Stomach smooth muscle (tissue), 2 donors: Measurements from ENCODE around the gene GMFB.

ENCODE experiments used
- H3K27ac ChIP-seq: one replicate; pipeline ENCODE4 v1.7.0; 2013; ENCODE audit warnings: mild to moderate bottlenecking, low read length, inconsistent platforms
- H3K27me3 ChIP-seq, 2 donors: one replicate each; pipeline ENCODE4 v1.7.0; 2013; ENCODE audit warnings: low read length in 2 of 2; ENCODE audit not compliant: insufficient read depth in 2 of 2, control insufficient read depth in 1 of 2
- H3K36me3 ChIP-seq, 2 donors: one replicate each; pipeline ENCODE4 v1.7.0; 2013; ENCODE audit warnings: low read length in 2 of 2; ENCODE audit not compliant: control insufficient read depth in 2 of 2, insufficient read depth in 2 of 2
- H3K4me1 ChIP-seq: one replicate; pipeline ENCODE4 v1.7.0; 2013; ENCODE audit warnings: low read length; ENCODE audit not compliant: control insufficient read depth, insufficient read depth
- H3K4me3 ChIP-seq, 2 donors: one replicate each; pipeline ENCODE4 v1.7.0; 2013; ENCODE audit warnings: low read length in 2 of 2
- H3K9ac ChIP-seq, 2 donors: one replicate each; pipeline ENCODE4 v1.7.0; 2013; ENCODE audit warnings: low read length in 2 of 2, mild to moderate bottlenecking in 1 of 2
- H3K9me3 ChIP-seq, 2 donors: one replicate each; pipeline ENCODE4 v1.7.0; 2013; ENCODE audit warnings: low read length in 2 of 2; ENCODE audit not compliant: control insufficient read depth in 2 of 2
- donor health status: healthy.
- donor health status: Pancreatic carcinoma.

The GMFB gene

DNA sequence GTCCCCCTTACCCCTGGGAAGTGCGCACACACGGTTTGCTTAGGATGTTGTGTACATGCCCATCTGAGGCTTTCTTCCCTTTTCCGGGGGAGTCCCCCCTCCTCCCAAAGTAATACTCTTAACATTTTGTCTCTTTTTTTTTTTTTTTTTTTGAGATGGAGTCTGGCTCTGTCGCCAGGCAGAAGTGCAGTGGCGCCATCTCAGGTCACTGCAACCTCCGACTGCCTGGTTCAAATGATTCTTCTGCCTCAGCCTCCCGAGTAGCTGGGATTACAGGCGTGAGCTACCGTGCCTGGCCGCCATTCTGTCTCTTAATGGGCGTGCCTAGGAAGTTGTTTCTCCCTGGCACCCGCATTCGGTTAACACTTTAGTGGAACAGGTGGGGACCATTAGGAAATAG lies 4.5 kb upstream of the GMFB start:
- Histone ChIP-seq H3K27me3 (no peaks in the 10 kb centered on the region), H3K36me3 (no peaks in the 10 kb centered on the region), H3K9ac (no peak overlapping the region), H3K27ac (no peak overlapping the region), H3K9me3 (no peaks in the 10 kb centered on the region), H3K4me3 (no peak overlapping the region), H3K4me1 (peaks cover 7% of the 10 kb centered on the region)

DNA sequence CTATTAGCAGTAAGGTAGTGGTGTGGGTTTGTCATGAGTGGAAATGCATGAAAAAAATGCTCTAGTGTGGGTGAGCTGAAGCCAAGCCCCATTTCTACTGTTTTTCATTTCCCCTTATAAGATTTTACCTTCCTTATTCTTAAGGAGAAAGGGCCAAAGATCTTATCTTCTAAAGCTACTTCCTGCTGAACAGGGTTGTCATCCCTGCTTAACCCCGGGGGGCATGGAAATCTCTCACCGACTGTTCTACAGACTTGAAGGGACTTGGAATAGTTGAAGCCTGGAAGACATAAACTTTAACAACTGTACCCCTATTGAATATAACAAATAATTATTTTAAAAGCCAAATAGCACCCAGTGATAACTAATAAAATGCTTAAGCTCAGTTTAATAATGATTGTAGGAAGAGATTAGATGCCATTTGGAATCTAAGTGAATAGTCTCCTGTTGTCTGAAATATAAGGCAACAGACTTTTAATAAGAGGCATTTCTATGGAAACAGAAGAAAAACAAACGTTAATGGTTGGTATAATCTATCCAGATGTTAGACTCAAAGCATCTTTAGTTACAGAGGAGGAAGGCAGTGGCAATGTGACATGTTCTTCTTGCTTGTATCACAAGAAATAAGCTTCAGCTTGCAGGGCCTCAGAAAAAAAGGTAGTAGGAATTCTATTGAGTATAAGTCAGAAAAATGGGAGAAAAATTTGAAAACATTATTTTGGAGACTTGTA lies 1.8 kb upstream of the GMFB start:
- H3K9me3 ChIP-seq: no peaks in the 10 kb centered on the region

DNA sequence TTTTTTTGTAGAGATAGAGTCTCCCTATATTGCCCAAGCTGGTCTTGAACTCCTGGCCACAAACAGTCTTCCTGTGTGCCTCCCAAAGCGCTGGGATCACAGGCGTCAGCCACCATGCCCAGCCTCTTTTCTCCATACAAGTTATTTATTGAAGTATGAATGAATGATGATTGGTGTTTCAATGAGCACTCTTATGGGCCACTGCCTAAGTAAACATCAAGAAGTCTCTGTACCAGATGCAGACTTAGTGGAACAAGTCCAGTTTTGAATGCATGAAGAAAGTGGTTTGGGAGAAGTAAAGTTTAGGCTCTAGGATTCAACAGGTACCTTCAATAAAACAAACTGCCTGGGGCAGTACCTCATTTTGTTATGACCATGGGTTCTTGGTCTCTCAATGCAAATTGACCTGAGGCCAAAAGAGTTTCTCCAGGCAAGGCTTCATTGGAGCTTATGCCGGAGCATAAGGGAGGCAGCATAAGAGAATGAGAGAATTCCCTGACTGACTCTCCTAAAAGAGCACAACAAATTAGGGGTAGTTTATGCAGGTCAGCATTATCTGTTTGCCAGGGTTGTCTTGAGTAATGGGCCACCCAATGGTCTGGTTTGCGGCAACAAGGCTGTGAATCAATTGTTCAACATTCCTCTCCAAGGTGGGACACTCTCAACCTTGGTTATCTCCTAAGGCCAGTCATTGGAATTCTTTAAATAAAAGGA lies 1.1 kb upstream of the GMFB start:
- Histone ChIP-seq H3K9ac (peak overlapping the region in 1 of 2 donors; percentile 51), H3K4me3 (peak overlapping the region; percentile 88 to 90), H3K36me3 (no peaks in the 10 kb centered on the region), H3K9me3 (no peaks in the 10 kb centered on the region), H3K4me1 (peaks cover 15% of the 10 kb centered on the region), H3K27me3 (no peaks in the 10 kb centered on the region), H3K27ac (peak overlapping the region; percentile 83)

More for the DNA sequence above, 1.8 kb upstream of the GMFB start:
- no peaks in the 10 kb centered on the region for H3K36me3 ChIP-seq
- H3K4me1 ChIP-seq: peaks cover 15% of the 10 kb centered on the region
- H3K4me3 ChIP-seq: no peak overlapping the region
- H3K27me3 ChIP-seq: no peaks in the 10 kb centered on the region
- no peak overlapping the region for H3K27ac ChIP-seq
- no peak overlapping the region for H3K9ac ChIP-seq

DNA sequence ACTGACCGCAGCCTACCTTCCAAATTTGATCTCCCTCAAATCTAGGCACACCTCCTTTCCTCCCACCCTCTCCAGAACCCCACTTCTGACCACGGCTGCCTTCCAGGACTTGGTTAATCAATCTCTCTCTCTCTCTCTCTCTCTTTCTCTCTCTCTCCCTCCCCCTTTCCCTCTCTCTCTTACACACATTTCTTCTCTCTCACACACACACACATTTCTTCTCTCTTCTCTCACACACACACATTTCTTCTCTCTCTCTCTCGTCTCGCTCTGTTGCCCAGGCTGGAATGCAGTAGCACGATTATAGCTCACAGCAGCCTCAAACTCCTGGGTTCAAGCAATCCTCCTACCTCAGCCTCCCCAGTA lies 521 bp upstream of the GMFB start:
- Histone ChIP-seq H3K27me3 (no peaks in the 10 kb centered on the region), H3K27ac (peak overlapping the region; percentile 83), H3K4me1 (peaks cover 15% of the 10 kb centered on the region), H3K36me3 (no peaks in the 10 kb centered on the region), H3K4me3 (peak overlapping the region; percentile 88 to 90), H3K9ac (peak overlapping the region; percentile 51 to 80), H3K9me3 (no peaks in the 10 kb centered on the region)

DNA sequence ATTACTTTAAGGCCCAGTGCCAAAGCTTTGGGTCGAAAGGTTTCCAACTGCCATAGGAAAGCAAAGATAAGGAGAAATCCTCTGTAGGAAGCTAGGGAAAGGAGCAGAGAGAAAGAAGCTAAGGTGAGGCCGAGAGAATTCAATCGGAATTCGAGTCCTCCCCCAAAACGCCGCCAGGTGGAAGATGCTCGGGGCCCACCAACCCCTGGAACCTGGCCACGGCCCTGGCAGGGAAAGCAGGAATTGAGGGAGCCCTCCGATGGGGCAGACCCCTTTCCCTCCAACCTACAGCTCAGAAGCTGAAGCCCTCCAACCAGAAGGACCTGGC lies 498 bp downstream of the GMFB start:
- no peaks in the 10 kb centered on the region for H3K36me3 ChIP-seq
- H3K27me3 ChIP-seq: no peaks in the 10 kb centered on the region
- H3K9ac ChIP-seq: peak overlapping the region; percentile 92 to 93
- no peaks in the 10 kb centered on the region for H3K9me3 ChIP-seq
- peak overlapping the region; percentile 83 for H3K27ac ChIP-seq
- H3K4me1 ChIP-seq: peaks cover 15% of the 10 kb centered on the region
- peak overlapping the region; percentile 88 to 90 for H3K4me3 ChIP-seq

DNA sequence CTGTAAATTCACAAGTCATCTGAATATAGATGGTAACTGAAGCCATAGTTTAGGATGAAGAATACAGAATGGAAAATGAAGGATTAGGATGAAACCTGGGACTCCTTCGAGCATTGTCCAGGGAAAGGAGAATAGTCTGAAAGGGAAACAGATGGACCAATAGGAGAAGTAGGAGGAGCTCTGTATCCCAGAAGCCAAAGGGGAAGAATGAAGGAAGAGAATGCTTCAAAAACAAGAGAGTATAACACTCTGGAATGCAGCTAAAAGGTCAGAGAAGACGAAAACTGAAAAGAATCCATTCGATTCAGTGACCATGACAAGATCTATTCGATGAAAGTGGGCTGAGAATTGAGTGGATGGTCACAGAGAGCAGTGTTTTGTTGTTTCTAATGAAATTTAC lies 1.0 kb downstream of the GMFB start:
- peak overlapping the region; percentile 92 to 93 for H3K9ac ChIP-seq
- peak overlapping the region; percentile 88 to 90 for H3K4me3 ChIP-seq

DNA sequence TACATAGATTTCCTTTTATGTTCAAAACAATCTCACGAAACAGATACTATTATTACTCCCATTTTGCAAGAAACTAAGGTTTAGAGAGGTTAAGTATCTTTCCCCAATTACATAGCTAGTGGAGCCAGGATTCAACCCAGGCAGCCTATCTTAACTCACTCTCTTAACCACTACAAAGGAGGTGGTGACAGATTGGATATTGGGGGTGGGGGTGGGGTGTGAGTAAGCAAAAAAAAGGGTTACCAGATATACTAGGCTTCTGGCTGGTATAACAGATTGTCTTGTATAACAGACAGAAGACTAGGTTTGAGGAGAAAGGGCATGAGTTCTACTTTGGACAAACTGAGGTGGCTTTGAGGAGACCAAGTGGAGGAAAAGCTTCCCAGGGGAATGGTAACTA lies 2.1 kb downstream of the GMFB start:
- H3K4me1 ChIP-seq: peaks cover 15% of the 10 kb centered on the region
- no peak overlapping the region for H3K4me3 ChIP-seq
- H3K36me3 ChIP-seq: no peaks in the 10 kb centered on the region
- no peak overlapping the region for H3K27ac ChIP-seq
- no peaks in the 10 kb centered on the region for H3K9me3 ChIP-seq
- no peak overlapping the region for H3K9ac ChIP-seq
- H3K27me3 ChIP-seq: no peaks in the 10 kb centered on the region

More for the DNA sequence above, 1.0 kb downstream of the GMFB start:
- Histone ChIP-seq H3K36me3 (no peaks in the 10 kb centered on the region), H3K9me3 (no peaks in the 10 kb centered on the region), H3K27ac (peak overlapping the region; percentile 83), H3K27me3 (no peaks in the 10 kb centered on the region), H3K4me1 (peaks cover 15% of the 10 kb centered on the region)

DNA sequence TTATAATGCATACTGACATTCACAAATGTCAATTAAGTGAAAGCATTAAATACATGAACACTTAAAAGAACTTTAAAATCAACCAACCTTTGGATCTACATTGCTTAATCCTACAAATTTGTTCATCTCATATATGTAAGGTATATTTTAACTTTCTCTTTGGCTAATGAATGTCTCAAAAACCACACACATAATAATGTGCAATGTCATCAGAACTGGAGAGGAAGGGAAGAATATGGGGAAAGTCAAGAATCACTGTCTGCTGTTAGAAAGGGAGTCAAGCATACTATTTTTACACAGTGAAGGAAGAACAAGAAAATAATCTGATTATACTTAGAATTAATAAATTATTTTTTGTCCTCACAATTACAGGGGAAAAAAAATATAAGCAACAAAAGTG lies 4.9 kb downstream of the GMFB start:
- H3K27me3 ChIP-seq: no peaks in the 10 kb centered on the region
- H3K27ac ChIP-seq: no peak overlapping the region
- H3K4me1 ChIP-seq: peaks cover 8% of the 10 kb centered on the region
- H3K4me3 ChIP-seq: no peak overlapping the region
- H3K9ac ChIP-seq: no peak overlapping the region
- H3K9me3 ChIP-seq: no peaks in the 10 kb centered on the region
- H3K36me3 ChIP-seq: peaks cover 2 to 6% of the 10 kb centered on the region in 2 donors

DNA sequence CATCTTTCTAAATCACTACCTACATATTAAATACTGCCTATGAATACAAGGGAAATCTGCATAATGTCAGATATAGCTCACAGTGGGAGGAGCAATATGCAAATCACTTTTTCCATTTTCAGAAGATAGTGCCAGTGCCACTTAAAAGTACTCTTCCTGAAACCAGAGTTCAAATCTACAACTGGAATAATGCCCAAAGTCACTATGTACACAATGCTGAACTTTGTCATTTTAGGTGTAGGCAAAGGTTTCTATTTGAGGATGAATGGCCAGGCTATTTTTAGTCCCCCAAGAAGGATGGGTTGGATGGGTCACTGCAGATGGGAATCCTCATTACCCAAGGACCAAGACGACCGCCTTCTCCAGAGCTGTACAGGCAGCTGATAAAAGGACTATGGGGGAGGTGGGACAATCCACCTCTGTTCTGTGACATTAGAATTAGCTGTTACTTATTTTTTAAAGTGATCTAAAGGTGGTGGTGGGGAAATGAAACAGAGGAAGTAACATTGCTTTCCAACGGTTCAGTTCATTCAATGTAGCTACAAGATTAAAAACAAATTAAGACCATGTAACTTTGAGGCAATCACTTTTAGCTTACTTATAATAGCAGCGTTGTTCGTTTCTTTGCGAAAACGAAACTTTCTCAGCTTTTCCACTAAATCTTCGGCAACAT lies 5.6 kb downstream of the GMFB start:
- Histone ChIP-seq H3K27me3 (no peaks in the 10 kb centered on the region), H3K9ac (no peak overlapping the region), H3K4me3 (no peak overlapping the region), H3K36me3 (peaks cover 7 to 9% of the 10 kb centered on the region in 2 donors), H3K27ac (no peak overlapping the region), H3K4me1 (peaks cover 8% of the 10 kb centered on the region), H3K9me3 (no peaks in the 10 kb centered on the region)

DNA sequence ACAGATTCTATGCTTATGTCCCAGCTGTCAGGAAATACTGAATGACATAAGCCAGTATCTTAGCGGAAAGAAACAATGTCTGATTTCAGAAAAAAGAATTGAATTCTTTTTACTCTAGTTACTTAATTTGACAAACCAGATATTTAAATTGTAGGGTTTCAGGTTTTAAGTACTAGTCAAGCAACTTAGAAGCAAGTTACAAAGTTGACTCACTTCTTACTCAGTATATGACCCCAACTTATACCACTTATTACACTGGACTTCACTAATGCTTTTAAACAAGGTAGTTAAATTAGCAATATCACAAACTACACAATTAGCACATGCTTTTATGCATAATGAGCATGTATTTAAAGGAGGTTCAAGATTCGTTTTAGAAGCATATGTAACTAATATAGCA lies 7.1 kb downstream of the GMFB start:
- Histone ChIP-seq H3K9me3 (no peaks in the 10 kb centered on the region), H3K36me3 (peaks cover 7 to 13% of the 10 kb centered on the region in 2 donors), H3K9ac (no peak overlapping the region), H3K27ac (no peak overlapping the region), H3K27me3 (no peaks in the 10 kb centered on the region), H3K4me3 (no peak overlapping the region), H3K4me1 (no peaks in the 10 kb centered on the region)
